Ectodermal cell (in vitro differentiated cells): ENCODE measurements around the gene TGM2.

ENCODE experiments used
- H3K27ac ChIP-seq: 2 replicates; pipeline ENCODE4 v1.7.0; 2013; ENCODE audit warnings: mild to moderate bottlenecking, low read depth, low read length; ENCODE audit not compliant: insufficient read depth, poor library complexity, severe bottlenecking
- H3K27me3 ChIP-seq: 2 replicates; pipeline ENCODE4 v1.7.0; 2013; ENCODE audit warnings: mild to moderate bottlenecking, low read length; ENCODE audit not compliant: insufficient read depth, control insufficient read depth, poor library complexity, severe bottlenecking
- H3K36me3 ChIP-seq: one replicate; pipeline ENCODE4 v1.7.0; 2013; ENCODE audit warnings: low read length; ENCODE audit not compliant: control insufficient read depth, insufficient read depth
- H3K4me1 ChIP-seq: one replicate; pipeline ENCODE4 v1.7.0; 2013; ENCODE audit warnings: low read length; ENCODE audit not compliant: control insufficient read depth, insufficient read depth
- H3K4me3 ChIP-seq: 2 replicates; pipeline ENCODE4 v1.7.0; 2013; ENCODE audit warnings: low read depth, low read length, control low read depth; ENCODE audit not compliant: insufficient read depth
- H3K9me3 ChIP-seq: 2 replicates; pipeline ENCODE4 v1.7.0; 2013; ENCODE audit warnings: mild to moderate bottlenecking, low read length, moderate library complexity; ENCODE audit not compliant: control insufficient read depth
- WGBS, 2 experiments: methylation state at CpG; one replicate each; pipeline ENCODE4 v1.1.7; 2013; ENCODE audit warnings: missing lambda C conversion rate in 2 of 2; 5-methylcytosine and 5-hydroxymethylcytosine counted together

The TGM2 gene

DNA sequence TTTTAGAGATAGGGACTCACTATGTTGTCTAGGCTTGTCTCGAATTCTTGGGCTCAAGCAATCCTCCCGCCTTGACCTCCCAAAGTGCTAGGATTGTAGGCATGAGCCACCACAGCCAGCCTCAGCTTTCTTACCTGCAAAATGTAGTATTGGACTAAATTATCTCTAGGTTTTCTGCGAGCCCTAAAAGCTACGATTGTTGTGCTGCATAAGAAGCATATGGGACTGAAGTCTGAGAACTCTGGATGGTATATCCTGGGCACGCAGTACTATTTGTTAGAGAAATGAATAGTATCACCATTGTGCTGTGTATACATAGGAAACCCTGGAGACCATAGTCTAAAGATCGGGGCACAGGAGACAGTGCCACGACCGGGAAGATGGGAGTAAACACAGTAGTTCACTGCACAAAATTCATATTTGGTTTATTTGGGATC is 71.4 kb downstream of the TGM2 start:
- H3K4me3 ChIP-seq: no peak overlapping the region
- 95 to 97% methylated on average over 8 of the region's 8 CpGs for WGBS, 2 experiments
- H3K4me1 ChIP-seq: no peaks in the 10 kb centered on the region
- no peaks in the 10 kb centered on the region for H3K9me3 ChIP-seq
- H3K36me3 ChIP-seq: no peaks in the 10 kb centered on the region
- H3K27ac ChIP-seq: no peak overlapping the region
- no peaks in the 10 kb centered on the region for H3K27me3 ChIP-seq

DNA sequence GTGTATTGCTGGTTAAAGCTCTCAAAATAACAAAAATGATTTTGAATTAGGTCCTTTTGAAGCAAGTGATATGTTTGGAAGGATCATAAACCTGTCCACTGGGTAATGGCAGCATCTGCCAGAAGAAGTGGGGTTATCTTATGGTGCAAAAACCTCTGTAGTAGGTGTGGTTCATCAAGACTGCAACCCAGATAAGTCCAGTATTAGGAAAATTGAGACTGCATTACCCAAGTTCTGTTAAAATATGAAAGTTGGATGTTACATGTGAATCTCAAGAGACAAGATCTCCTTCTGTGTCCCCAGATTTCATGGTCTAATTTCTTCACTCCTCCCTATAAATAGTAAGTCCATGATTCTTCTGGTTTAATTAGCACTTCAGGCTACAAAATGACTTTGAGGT is 72.2 kb downstream of the TGM2 start:
- Histone ChIP-seq H3K4me3 (no peak overlapping the region), H3K27me3 (no peaks in the 10 kb centered on the region), H3K4me1 (no peaks in the 10 kb centered on the region), H3K36me3 (no peaks in the 10 kb centered on the region), H3K9me3 (no peaks in the 10 kb centered on the region), H3K27ac (no peak overlapping the region)

DNA sequence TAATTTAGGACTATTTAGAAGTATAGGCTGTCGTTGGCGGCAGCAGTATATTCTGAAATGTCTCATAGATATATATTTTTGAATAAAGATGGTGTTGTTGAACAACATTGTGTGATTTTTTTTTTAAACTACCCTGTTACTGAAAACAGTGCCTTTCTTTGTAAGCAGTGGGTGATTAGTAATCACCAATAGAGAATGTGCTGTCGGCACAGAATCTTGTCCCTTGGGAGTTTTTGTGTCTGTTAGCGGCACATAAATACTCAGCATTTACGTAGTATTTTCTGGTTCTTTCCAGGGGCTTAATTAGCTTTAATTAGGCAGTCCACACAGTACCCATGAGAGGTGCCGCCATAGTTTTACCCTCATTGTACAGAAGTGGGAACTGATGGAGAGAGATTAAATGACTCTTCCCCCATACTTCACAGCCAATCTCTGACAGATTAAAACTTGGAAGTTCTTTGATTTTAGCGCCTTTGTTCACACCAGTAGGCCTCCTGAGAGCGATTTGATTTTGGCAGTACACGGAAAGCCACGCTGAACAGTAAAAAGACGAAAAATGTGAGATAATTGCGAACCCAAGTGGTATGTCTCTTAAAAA is 72.7 kb downstream of the TGM2 start:
- Histone ChIP-seq H3K4me1 (no peaks in the 10 kb centered on the region), H3K36me3 (no peaks in the 10 kb centered on the region), H3K27ac (no peak overlapping the region), H3K27me3 (no peaks in the 10 kb centered on the region), H3K9me3 (no peaks in the 10 kb centered on the region), H3K4me3 (no peak overlapping the region)
- 95 to 96% methylated on average over 12 of the region's 12 CpGs for WGBS, 2 experiments

DNA sequence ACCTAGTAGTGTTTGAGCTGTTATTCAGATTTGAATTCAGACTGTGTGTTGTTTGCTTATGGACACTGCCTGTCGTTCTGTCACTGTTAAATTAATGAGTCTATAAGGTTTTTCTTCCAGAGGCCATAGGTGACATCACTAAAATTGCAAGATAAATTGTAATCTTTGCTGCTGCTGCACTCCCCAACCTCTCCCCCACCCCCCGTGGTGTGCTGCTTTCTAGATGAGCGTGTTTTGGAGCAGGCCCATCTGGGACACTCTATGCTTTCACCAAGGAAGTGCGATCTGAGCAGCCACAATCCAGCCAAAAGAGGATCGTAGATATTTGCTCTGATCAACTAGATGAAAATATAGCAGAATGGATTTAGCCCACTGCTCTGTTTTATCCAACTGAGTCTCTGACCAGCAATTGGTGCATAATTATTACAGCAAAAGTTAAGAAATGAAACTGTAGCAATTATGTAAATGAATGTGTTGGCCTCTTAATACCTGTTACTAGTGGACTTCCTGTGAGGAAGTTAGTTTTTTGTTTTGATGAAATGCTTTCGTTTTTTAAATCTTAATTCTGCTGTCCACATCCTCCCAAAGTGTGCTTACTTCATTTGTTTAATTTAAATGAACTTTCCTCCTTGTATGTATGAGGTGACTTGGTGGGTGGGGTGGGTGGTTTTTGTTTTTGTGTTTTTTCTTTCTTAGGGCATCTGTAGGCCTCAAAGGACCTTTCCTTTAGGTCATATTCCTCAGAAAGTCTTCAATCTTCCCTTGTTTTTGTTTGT is 73.4 kb downstream of the TGM2 start:
- no peaks in the 10 kb centered on the region for H3K36me3 ChIP-seq
- no peaks in the 10 kb centered on the region for H3K9me3 ChIP-seq
- H3K27me3 ChIP-seq: no peaks in the 10 kb centered on the region
- WGBS, 2 experiments: 95 to 96% methylated on average over 6 of the region's 6 CpGs
- H3K4me1 ChIP-seq: no peaks in the 10 kb centered on the region
- H3K27ac ChIP-seq: no peak overlapping the region
- H3K4me3 ChIP-seq: no peak overlapping the region

DNA sequence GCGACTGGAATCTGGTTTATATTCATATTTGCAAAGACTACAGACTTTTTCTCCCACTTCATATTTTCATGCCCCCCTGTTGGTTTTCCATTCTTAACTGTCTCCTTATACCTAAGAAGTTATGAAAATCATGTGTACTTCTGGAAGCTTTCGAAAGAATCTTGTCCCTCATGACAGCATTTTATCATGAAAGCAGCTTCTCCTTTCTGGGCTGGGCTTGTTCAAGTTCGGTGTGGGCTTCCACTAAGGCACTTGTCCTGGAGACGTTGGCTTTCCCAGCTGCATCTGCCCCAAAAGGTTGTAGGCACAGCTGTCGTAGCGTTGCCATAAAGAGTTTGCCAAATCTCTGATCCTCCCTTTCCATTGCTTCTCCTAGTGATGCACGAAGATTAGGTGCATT is 75.0 kb downstream of the TGM2 start:
- no peaks in the 10 kb centered on the region for H3K9me3 ChIP-seq
- no peaks in the 10 kb centered on the region for H3K36me3 ChIP-seq
- H3K27me3 ChIP-seq: no peaks in the 10 kb centered on the region
- 93 to 94% methylated on average over 7 of the region's 7 CpGs for WGBS, 2 experiments
- H3K4me1 ChIP-seq: no peaks in the 10 kb centered on the region
- no peak overlapping the region for H3K4me3 ChIP-seq
- no peak overlapping the region for H3K27ac ChIP-seq

DNA sequence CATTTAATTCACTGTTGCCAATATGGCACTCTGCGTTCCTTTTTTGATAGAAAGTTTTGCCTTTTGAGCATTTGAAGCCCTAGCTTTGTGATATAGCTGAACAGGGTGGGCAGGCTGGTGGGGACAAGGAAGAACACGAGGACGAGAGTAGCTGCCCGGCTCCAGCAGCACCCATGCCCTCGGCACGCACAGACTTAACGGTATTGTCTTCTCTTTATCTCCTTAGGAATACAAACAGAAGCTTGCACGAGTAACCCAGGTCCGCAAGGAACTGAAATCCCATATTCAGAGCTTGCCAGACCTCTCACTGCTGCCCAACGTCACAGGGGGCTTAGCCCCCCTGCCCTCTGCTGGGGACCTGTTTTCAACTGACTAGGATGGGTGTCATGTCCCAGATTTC is 75.6 kb downstream of the TGM2 start:
- no peaks in the 10 kb centered on the region for H3K27me3 ChIP-seq
- H3K36me3 ChIP-seq: no peaks in the 10 kb centered on the region
- no peaks in the 10 kb centered on the region for H3K4me1 ChIP-seq
- 89 to 92% methylated on average over 10 of the region's 10 CpGs for WGBS, 2 experiments
- no peak overlapping the region for H3K27ac ChIP-seq
- no peak overlapping the region for H3K4me3 ChIP-seq
- H3K9me3 ChIP-seq: no peaks in the 10 kb centered on the region

DNA sequence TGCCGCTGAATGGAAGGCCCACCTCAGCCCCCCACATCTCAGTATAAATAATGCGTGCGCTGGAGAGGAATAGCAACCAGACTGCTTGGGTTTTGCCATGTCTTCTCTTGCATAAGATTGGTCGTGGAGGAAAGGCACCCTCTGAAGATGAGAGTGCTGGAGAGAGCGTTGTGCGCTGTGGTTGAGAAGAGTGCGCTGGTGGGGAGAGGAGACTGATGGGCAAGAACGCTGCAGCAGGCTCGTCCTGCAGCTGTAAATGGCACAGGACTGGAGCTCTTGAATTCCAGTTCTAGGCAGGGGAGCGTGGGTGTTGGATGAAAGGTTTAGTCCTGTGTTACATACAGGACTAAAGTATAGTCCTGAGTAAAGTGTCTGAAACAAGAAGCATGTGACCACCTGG is 80.0 kb downstream of the TGM2 start:
- no peaks in the 10 kb centered on the region for H3K4me1 ChIP-seq
- no peak overlapping the region for H3K4me3 ChIP-seq
- WGBS, 2 experiments: 92 to 93% methylated on average over 10 of the region's 10 CpGs
- H3K9me3 ChIP-seq: no peaks in the 10 kb centered on the region
- H3K27ac ChIP-seq: no peak overlapping the region
- H3K27me3 ChIP-seq: no peaks in the 10 kb centered on the region
- peaks cover 3% of the 10 kb centered on the region for H3K36me3 ChIP-seq

DNA sequence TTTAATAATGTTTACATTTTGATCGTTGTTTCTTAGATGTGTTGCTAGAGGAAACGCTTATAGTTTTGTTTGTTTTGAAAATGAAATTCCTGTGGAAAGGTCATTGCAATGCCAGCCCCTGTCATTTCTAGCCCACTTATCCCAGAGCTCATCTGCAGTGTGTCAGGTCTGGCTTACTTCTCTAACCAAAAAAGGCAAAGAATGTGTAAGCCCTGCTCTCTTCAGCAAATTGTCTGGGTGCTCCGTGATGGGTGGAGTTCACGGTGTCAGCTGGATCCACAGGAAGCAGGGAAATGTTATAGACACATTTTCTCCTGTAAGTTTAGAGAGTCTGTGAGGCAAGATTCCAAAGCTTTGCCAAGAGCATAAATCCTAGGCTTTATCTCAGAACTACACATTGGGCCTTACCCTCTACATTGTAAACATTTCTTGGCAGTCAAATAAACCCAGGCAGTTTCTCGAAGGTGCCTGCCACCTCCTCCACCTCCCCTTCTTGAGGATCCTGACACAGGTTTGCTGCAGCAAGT is 80.6 kb downstream of the TGM2 start:
- H3K27ac ChIP-seq: no peak overlapping the region
- H3K4me1 ChIP-seq: no peaks in the 10 kb centered on the region
- H3K27me3 ChIP-seq: no peaks in the 10 kb centered on the region
- 91 to 96% methylated on average over 5 of the region's 5 CpGs for WGBS, 2 experiments
- peaks cover 5% of the 10 kb centered on the region for H3K36me3 ChIP-seq
- no peaks in the 10 kb centered on the region for H3K9me3 ChIP-seq
- no peak overlapping the region for H3K4me3 ChIP-seq

DNA sequence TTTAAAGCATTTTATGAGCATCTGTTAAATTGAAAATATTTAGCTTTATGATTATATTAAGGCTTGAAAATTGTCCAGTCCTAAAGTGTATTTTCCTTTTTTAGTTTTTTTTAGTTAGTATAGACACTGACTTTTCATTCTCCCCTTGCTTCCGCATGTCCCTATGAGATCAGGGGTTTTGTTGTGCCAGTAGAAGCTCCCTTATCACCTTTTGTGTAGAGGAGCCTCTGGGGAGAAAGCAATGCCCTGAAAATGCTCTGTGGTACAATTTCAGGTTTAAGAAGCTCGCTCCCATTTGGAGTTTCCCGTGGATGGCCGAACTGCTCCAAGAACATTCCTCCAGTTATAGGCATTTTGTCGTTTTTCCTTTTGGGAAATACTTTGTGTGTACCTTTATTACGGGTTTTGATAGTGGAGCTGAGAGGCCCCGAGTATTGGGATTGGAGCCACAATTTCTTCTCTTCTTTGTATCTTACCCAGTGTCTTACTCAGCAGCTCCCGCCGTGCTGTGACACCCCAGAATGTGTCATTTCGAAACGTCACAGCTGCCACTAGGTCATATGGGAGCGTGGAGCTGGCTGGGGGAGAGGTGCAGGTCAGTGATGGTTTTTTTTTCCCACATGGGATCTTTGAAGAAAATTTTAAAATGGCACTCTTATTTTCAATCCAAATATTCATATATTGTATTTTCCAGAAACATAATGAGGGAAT is 81.6 kb downstream of the TGM2 start:
- no peaks in the 10 kb centered on the region for H3K9me3 ChIP-seq
- no peak overlapping the region for H3K4me3 ChIP-seq
- 95 to 97% methylated on average over 12 of the region's 12 CpGs for WGBS, 2 experiments
- no peaks in the 10 kb centered on the region for H3K4me1 ChIP-seq
- H3K27me3 ChIP-seq: no peaks in the 10 kb centered on the region
- no peak overlapping the region for H3K27ac ChIP-seq
- peaks cover 10% of the 10 kb centered on the region for H3K36me3 ChIP-seq

DNA sequence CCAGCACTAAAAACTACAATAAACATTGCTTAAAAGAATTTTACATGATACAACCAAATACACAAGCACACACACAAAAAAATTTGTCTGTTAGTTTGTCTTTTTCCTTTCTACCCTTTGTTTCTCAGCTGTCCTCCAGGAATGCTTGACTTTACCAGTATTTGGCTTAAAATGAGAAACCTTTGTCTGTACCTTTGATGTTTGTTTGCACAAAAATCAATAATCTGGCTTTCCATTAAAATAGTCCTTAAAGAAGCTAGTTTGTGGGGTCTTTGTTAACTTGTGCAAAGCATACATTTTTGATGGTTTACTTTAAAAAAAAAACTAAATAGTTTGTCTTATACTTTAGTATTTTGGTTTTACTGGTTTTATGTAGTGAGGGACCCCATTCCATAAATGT is 82.2 kb downstream of the TGM2 start:
- Histone ChIP-seq H3K4me3 (no peak overlapping the region), H3K36me3 (peaks cover 11% of the 10 kb centered on the region), H3K27ac (no peak overlapping the region), H3K27me3 (no peaks in the 10 kb centered on the region), H3K4me1 (no peaks in the 10 kb centered on the region), H3K9me3 (no peaks in the 10 kb centered on the region)
